Right lobe of liver (tissue), 4 donors: ENCODE results near the gene PNMA8C.

Source experiments
- POLR2A ChIP-seq: fragments of 450-650 bp; IDR thresholded peaks from one replicate; pipeline ENCODE4 v1.6.1; 2017; ENCODE audit warnings: antibody characterized with exemption, mild to moderate bottlenecking
- TF ChIP-seq, protein P1 (sequence below), 4 donors: fragments of 200-600 bp in 3 of 4; fragments of 450-650 bp in 1 of 4; IDR thresholded peaks; one replicate each; pipeline versions ENCODE4 v1.5.1 to v1.8.0; 2016 to 2022; ENCODE audit warnings: antibody characterized with exemption in 4 of 4, mild to moderate bottlenecking in 2 of 4
- donor health status: DM: no; HTN: no; CAD: no.
- donor health status: DM: no; HTN: no; CAD: no.
- donor health status: DM: no; HTN: yes; CAD: no.

DNA sequence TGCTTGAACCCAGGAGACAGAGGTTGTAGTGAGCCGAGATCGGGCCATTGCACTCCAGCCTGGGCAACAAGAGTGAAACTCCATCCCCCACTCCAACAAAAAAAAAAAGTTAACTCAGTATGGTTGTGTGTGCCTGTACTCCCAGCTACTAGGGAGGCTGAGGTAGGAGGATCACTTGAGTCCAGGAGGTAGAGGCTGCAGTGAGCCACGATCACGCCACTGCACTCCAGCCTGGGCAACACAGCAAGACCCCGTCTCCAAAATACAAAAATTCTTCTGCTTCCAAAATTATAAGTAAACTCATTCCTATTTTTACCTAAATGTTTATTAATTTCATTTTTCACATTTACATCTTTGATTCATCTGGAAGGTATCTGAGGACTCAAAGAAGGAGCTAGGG, 28.2 kb upstream of the PNMA8C start:
- TF ChIP-seq, protein P1, sequence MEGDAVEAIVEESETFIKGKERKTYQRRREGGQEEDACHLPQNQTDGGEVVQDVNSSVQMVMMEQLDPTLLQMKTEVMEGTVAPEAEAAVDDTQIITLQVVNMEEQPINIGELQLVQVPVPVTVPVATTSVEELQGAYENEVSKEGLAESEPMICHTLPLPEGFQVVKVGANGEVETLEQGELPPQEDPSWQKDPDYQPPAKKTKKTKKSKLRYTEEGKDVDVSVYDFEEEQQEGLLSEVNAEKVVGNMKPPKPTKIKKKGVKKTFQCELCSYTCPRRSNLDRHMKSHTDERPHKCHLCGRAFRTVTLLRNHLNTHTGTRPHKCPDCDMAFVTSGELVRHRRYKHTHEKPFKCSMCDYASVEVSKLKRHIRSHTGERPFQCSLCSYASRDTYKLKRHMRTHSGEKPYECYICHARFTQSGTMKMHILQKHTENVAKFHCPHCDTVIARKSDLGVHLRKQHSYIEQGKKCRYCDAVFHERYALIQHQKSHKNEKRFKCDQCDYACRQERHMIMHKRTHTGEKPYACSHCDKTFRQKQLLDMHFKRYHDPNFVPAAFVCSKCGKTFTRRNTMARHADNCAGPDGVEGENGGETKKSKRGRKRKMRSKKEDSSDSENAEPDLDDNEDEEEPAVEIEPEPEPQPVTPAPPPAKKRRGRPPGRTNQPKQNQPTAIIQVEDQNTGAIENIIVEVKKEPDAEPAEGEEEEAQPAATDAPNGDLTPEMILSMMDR (IDR thresholded peaks at IDR 0.05), result no peak
- no peak for TF ChIP-seq POLR2A
